GM19468 (cell line): Measurements from ENCODE around the gene TRIM61.
A peak's percentile ranks its signal among the peaks of the same experiment; 100 is the strongest.
"Not testable (repeated sequence)": the region's sequence is repeated elsewhere in the genome, so short reads cannot be mapped to it uniquely, and the experiment has no call there.

ENCODE experiments used
- ATAC-seq: cut with Tn5 transposase; IDR thresholded peaks from one replicate; pipeline ENCODE4 v1.9.1; 2021; ENCODE audit warnings: mild to moderate bottlenecking, moderate library complexity, moderate number of reproducible peaks; ENCODE audit not compliant: unreplicated experiment; ENCODE audit errors: extremely low read depth

The TRIM61 gene

DNA sequence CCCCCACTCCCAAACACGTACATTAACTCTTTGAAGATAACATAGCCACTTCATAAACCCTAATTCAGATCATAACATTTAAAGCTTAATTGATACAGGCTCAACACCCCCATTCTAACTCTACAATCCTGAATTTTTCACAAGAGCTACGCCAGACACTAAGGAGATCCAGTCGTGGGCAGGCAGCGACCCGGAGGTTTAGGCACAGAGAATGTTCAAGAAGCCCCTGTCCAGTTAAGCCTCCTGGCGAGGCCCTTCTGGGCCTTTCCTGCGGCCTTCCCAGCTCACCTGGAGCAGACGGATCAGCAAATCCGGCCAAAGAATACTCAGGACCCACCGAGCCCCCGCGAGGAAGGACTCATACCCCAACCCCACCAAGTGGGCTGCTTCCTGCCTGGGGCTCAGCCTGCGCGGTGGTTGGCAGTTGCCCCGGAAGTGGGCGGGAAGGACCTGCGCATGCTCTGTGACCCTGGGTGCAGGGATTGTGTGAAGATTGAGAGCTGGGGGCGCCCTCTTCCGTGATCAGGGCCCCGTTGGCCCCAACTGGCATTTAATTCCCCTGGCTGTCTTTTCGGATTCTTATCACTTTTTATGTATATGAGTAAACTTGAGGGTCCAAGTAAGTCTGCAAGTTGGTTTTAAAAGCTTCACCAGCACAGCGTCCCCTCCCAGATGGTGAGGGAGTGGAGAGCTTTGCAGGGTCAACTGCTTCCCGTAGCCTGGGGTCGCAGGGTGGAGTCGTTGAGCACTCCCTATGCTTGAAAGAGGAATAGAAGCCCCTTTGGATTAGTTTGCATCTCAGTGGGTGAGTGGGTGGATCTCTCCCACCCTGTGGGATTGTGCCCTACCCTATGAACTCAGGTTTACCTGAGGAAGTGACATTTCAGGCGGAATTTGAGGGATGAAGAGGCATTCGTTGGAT is at the start of gene TRIM61:
Gene TRIM61 (minus strand): TSS at position 415 of the 922 bp plus-strand sequence. CDS start 7,655 bp downstream, outside the sequence.
- ATAC-seq = peak; percentile 99

GRCh38 chr4:165025782-165026181 is 48.3 kb upstream of the TRIM61 start:
- not testable (repeated sequence) for ATAC-seq

GRCh38 chr4:165019995-165020394 is 42.5 kb upstream of the TRIM61 start:
- ATAC-seq = not testable (repeated sequence)

DNA sequence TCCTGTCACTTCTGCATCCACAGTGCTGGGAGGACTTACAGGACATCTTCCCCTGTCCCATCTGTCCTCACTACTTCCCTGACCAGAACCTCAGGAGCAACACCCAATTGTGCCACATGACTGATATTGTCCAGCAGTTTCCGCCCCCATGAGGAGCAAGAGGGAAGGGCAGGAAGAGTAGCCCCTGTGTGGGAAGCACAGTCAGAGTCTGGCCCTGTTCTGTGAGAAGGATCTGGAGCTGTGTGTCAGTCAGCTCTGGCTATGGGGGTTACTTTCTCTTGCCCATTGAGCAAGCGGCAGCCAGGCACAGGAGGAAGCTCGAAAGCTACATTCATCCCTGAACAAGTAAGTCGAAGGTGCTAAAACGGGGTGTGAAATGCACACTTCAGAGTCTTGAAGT is 39.5 kb upstream of the TRIM61 start:
- no peak for ATAC-seq

GRCh38 chr4:165013691-165014090 is 36.2 kb upstream of the TRIM61 start:
- no peak for ATAC-seq

DNA sequence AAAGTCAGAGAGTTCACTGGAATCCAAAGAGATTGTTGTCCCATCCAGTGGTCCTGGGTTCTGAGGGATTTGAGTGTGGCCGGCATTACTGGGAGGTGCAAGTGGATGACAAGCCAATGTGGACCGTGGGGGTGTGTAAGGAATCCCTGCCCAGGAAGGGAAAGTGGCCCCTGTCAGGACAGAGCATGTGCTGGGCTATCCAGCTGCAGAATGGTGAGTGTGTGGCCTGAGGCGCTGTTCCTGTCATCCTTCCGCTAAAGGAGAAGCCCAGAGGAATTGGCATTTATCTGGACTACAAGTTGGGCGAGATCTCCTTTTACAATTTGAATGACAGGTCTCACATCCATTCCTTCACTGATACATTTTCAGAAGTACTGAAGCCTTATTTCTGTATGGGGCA is 33.9 kb upstream of the TRIM61 start:
- no peak for ATAC-seq

DNA sequence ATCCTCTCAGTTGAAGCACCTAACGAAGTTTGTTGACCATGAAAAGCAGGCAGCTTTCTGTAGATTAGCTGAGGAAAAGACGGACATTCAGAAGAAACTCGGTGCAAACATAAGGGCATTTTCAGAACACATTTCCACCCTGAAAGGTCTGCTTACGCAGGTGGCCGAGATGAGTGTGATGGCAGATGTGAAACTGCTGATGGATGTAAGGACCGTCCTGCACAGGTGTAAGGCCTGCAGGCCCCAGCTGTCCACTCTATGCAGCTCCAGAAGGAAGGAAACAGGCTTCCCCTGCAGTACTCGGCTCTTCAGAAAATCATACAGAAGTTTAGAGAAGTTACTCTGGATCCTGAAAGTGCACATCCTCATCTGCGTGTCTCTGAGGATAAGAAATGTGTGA is 33.5 kb upstream of the TRIM61 start:
- no peak for ATAC-seq

DNA sequence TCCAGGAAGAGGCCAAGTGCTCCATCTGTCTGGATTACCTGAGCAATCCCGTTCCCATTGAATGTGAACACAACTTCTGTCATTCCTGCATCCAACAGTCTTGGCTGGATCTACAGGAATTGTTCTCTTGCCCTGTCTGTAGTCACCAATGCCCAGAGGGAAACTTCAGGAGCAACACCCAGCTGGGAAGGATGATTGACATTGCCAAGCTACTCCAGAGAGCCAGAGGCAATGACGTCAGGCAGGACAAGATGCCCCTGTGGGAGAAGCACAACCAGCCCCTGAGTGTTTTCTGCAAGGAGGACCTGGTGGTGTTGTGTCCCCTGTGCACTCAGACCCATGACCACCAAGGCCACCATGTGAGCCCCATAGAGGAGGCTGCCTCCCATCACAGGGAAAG is 33.0 kb upstream of the TRIM61 start:
- ATAC-seq = no peak

GRCh38 chr4:165009493-165010227 is 32.2 kb upstream of the TRIM61 start:
- no peak for ATAC-seq

- no peak for ATAC-seq
These were observed 29.4 kb upstream of the TRIM61 start for GRCh38 chr4:165006886-165007285.

DNA sequence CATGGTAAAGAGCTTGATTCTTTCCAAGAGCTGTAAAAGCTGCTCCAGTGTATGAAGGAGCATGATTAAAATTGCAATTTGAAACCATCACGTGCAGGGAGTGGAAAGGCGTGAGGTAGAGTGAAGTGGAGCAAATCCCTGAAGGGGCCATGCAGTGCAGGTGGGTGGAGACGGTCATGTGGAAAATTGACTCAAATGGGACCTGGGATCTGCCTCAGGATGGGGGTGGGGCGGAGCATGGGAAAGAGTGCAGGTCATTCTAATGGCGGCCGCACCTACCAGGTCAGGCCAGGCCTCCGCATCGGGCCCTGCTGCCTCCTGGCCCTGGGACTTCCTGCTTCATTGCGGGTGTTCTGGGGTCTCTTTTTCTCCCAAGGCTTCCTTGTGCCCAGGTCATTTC is 29.0 kb upstream of the TRIM61 start:
- ATAC-seq = no peak

DNA sequence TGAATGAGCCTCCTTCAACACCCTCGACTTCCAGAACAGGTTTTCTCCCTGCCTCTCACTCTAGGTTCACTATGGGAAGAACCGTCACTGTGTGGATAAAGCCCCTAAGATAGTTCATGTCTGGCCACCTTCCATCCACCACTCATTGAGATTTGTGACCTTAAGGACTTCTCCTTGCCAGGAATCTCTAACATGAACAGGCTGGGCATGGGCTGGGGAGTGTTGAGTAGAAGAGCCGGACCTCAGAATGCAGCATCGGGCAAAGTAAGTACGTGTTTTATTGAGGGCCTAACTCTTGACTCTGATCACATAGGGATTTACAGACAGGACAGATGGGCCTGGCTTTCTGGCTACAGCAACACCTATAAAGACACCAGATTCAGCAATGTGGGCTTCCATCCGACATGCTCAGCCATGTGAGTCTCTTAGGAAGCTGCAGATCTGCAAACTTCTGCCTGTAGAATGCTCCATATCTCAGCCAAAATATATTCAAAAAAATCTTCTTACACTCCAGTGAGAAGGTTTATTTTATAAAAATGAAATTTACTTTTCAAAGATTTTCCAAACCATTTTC is 28.0 kb upstream of the TRIM61 start:
- no peak for ATAC-seq

GRCh38 chr4:165001957-165002356 is 24.5 kb upstream of the TRIM61 start:
- ATAC-seq = not testable (repeated sequence)

GRCh38 chr4:164998526-164999080 is 21.1 kb upstream of the TRIM61 start:
- not testable (repeated sequence) for ATAC-seq

DNA sequence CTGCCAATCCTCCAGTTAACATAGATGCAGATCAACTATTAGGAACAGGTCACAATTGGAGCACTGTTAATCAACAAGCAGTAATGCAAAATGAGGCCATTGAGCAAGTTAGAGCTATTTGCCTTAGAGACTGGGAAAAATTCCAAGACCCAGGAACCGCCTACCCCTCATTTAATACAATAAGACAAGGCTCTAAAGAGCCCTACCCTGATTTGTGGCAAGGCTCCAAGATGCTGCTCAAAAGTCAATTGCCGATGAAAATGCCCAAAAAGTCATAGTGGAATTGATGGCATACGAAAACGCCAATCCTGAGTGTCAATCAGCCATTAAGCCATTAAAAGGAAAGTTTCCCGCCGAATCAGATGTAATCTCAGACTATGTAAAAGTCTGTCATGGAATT is 20.5 kb upstream of the TRIM61 start:
- no peak for ATAC-seq

DNA sequence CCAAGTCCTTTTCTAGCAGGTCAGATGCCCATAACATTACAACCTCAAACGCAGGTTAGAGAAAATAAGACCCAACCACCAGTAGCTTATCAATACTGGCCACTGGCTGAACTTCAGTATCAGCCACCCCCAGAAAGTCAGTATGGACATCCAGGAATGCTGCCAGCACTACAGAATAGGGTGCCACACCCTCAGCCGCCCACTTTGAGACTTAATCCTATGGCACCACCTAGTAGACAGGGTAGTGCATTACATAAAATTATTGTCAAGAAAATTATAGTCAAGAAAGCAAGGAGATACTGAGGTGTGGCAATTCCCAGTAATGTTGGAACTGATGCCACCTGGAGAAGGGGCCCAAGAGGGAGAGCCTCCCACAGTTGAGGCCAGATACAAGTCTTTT is 19.9 kb upstream of the TRIM61 start:
- ATAC-seq = no peak

DNA sequence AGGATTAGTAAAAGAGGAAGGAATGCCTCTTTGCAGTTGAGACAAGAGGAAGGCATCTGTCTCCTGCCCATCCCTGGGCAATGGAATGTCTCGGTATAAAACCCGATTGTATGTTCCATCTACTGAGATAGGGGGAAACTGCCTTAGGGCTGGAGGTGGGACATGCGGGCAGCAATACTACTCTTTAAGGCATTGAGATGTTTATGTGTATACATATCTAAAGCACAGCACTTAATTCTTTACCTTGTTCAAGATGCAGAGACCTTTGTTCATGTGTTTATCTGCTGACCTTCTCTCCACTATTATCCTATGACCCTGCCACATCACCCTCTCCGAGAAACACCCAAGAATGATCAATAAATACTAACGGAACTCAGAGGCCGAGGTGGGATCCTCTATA is 18.7 kb upstream of the TRIM61 start:
- ATAC-seq = not testable (repeated sequence)

- not testable (repeated sequence) for ATAC-seq
These were observed 13.3 kb upstream of the TRIM61 start for GRCh38 chr4:164990786-164991185.

DNA sequence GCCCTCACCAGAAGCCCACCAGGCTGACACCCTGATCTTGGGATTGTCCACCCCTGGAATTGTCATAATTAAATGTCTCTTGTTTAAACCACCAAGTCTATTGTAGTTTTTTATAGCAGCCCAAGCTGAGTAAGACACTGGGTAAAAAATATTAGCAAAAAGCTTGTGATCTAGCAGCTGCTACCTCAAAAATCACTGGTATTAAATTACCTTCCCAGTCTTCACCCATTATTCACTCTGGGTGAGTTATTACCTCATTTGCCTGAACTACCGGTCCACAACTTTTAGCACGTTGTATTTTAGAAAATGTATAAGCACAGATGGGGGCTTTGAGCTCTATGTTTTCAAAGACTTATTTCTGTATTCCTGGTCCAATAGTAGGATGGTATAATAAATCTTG is 12.0 kb upstream of the TRIM61 start:
- no peak for ATAC-seq

- not testable (repeated sequence) for ATAC-seq
These were observed 5.5 kb downstream of the TRIM61 start for GRCh38 chr4:164971929-164972328.

- ATAC-seq = no peak
These were observed 17.6 kb downstream of the TRIM61 start for GRCh38 chr4:164959896-164960295.
